ENCODE data around the gene HLA-F.

HLA-F gene

GRCh38 chr6:29723262-29723665 lies at the start of gene HLA-F:
Gene HLA-F, plus strand, starts transcription at chr6:29723434. Its CDS starts 30 bp downstream, at chr6:29723464.
- peak; percentile 92 for DNase-seq (ENCODE audit: low spot score)

DNA sequence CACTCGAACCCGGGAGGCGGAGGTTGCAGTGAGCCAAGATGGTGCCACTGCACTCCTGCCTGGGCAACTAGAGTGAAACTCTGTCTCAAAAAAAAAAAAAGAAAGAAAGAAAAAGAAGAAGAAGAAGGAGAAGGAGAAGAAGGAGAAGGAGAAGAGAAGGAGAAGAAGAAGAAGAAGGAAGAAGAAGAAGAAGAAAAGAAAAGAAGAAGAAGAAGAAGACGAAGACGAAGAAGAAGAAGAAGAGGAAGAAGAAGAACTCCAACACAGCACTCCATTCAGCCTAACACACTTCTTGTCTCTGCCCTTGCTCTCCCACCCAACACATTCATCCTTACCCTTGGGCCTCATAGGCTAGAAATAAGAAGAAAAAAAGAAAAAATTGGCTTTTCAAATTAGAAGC lies 49.2 kb upstream of the HLA-F start:
- DNase-seq (ENCODE audit: low spot score), result no peak

DNA sequence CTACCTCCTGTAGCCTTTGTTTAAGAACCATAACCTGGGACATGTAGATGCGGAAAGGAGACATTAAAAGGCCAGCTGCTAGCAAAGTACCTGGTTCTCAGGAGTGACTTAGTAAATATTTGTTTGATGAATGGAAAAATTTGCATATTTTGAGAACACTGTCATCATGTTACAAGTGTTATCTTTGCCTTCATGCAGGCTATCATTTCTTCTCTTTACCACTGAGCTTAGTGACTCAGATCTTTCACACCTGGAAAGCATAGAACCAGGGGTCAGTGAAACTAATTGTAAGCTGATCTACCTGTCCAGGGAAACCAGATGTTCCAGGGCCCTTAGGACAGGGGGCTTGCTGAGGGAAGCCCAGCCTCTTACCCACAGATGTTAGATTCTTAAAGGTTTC lies 47.7 kb upstream of the HLA-F start:
- DNase-seq (ENCODE audit: low spot score), result no peak

GRCh38 chr6:29676981-29677601 lies 46.1 kb upstream of the HLA-F start:
- no peak for DNase-seq (ENCODE audit: low spot score)

DNA sequence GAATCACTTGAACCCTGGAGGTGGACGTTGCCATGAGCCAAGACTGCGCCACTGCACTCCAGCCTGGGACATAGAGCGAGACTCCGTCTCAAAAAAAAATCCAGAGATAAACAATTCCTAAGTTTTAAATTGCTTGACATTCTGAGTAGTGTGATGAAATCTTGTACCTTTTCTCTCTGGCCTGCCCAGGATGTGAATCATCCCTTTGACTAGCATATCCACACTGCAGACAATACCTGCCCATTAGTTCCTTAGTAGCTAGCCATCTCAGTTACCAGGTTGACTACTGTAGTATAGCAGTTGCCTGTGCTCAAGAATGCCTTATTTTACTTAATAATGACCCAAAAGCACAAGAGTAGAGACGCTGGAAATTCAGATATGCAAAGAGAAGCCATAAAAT lies 45.1 kb upstream of the HLA-F start:
- DNase-seq (ENCODE audit: low spot score), result no peak

DNA sequence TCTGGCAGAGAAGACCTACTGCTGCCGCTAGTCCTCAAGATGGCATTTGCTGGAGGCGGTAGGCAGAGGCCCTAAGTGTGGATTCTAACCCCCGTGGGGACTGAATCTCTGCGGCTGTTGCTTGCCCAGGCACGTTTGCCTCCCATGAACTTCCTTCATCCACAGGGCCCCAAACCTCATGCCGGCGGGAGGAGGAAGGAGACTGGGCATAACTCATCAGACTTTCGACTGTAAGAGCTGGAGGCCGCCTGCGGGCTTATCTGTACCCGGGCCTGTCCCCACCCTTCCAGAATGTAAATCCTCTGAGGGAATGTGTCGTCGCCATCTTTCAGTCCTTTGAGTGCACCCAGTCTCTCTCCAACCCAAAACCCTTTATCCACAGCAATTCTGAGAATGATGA lies 43.3 kb upstream of the HLA-F start:
- DNase-seq (ENCODE audit: low spot score), result no peak

GRCh38 chr6:29680416-29680815 lies 42.8 kb upstream of the HLA-F start:
- no peak for DNase-seq (ENCODE audit: low spot score)

- DNase-seq (ENCODE audit: low spot score), result no peak
Observed at GRCh38 chr6:29680904-29681303, 42.3 kb upstream of the HLA-F start, which contains the start of gene ZFP57. Gene ZFP57, minus strand, starts transcription at chr6:29681152. Its CDS starts 4,149 bp downstream, at chr6:29677003.

GRCh38 chr6:29681811-29682210 lies 41.4 kb upstream of the HLA-F start:
- DNase-seq (ENCODE audit: low spot score), result no peak

GRCh38 chr6:29685718-29686326 lies 37.4 kb upstream of the HLA-F start:
- DNase-seq (ENCODE audit: low spot score), result no peak

- DNase-seq (ENCODE audit: low spot score), result no peak
Observed at GRCh38 chr6:29694637-29695036, 28.6 kb upstream of the HLA-F start.

DNA sequence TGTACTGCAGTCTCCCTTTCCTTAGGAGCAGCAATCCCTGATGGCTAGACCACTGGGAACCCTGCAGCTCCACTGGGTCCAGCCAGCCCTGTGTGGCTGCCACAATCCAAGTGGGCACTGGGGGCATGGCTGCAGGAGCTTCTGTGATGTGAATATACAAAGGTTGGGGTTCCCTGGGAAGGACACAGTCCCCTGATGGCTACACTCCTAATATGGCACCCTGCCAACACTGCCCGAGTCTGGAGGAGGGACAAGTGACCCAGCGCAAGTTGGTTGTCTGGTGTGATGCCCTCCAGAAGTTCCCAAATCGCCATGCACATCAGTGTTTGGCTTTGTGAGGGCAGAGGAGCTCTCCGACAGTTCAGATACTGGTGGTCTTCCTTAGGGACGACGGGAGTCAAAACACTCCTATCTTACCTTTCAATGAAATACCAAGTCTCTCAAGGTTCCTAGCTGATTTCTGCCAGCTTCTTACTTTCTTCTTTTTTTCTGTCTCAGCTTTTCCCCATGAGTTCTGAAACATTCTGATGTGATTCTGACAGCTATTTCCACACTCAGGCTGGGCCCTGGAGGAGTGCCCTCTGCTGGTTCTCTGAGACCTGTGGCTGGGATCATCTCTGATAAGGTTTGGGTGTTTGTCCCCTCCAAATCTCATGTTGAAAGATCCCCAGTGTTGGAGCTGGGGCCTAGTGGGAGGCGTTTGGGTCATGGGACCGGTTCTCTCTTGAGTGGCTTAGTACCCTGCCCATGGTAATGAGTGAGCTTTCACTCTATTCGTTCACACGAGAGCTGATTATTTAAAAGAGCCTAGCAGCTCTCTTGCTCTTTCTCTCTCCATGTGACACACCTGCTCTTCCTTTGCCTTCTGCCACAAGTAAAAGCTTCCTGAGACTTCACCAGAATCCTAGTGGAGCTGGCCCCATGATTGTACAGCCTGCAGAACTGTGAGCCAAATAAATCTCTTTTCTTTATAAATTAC lies 26.8 kb upstream of the HLA-F start:
- DNase-seq (ENCODE audit: low spot score), result no peak

- peak; percentile 71 for DNase-seq (ENCODE audit: low spot score)
Observed at GRCh38 chr6:29702519-29703103, 20.6 kb upstream of the HLA-F start.

GRCh38 chr6:29705389-29706231 lies 17.6 kb upstream of the HLA-F start:
- DNase-seq (ENCODE audit: low spot score), result peak; percentile 32

- peak; percentile 59 for DNase-seq (ENCODE audit: low spot score)
Observed at GRCh38 chr6:29708432-29709179, 14.6 kb upstream of the HLA-F start.

GRCh38 chr6:29709188-29709587 lies 14.0 kb upstream of the HLA-F start:
- DNase-seq (ENCODE audit: low spot score), result no peak

DNA sequence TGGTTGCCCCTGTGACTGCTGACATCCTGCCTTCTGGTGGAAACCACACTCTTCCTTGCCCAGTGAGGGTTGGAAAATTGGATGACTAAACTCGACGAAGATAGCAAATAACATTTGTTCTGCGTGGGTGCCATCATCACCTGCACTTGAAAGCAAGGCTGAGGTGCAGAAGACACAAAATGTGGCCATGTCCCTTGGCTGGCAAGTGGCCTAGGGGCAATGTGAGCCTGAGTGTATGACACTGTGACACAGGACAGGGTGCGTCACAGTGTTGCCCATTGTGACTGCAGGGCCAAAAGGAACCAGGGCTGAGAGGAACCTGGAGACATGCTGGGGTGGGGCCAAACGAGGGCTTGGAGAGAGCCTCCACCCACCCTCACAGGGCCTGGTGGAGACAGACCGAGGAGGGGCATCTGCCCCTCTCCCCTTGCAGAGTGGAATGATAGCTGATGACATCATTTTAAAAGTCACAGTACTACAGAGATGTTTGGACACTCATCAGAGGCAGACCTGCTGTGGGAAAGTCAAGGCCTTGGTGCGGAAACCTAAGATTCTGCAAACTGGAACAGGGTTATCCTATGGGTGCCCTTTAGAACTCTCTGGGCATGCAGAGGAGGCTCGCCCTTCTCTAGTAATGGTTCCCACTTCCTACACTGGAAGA lies 12.8 kb upstream of the HLA-F start:
- DNase-seq (ENCODE audit: low spot score), result no peak

DNA sequence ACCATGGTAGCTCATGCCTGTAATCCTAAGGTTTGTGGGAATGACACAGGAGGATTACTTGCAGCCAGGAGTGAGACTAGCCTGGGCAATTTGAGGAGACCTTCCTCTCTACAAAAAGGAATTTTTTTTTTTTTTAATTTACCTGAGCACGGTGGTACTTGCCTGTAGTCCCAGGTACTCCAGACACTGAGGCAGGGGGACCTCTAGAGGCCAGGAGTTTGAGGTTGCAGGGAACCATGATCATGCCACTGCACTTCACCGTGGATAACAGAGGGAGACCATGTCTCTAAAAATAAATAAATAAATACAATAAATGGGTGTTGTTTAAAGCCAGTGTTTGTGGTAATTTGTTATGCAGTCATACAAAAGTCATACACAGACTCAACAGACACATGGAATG lies 2.4 kb upstream of the HLA-F start:
- peak; percentile 33 for DNase-seq (ENCODE audit: low spot score)

DNA sequence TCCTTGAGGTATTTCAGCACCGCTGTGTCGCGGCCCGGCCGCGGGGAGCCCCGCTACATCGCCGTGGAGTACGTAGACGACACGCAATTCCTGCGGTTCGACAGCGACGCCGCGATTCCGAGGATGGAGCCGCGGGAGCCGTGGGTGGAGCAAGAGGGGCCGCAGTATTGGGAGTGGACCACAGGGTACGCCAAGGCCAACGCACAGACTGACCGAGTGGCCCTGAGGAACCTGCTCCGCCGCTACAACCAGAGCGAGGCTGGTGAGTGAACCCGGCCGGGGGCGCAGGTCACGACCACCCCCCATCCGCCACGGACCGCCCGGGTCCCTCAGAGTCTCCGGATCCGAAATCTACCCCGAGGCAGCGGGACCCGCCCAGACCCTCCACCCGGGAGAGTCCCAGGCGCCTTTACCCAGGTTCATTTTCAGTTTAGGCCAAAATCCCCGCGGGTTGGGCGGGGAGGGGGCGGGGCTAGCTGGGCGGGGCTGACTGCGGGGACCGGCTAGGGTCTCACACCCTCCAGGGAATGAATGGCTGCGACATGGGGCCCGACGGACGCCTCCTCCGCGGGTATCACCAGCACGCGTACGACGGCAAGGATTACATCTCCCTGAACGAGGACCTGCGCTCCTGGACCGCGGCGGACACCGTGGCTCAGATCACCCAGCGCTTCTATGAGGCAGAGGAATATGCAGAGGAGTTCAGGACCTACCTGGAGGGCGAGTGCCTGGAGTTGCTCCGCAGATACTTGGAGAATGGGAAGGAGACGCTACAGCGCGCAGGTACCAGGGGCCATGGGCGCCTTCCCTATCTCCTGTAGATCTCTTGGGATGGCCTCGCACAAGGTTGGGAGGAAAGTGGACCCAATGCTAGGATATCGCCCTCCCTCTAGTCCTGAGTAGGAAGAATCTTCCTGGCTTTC lies 693 bp downstream of the HLA-F start:
- DNase-seq (ENCODE audit: low spot score), result peak; percentile 85

All from CD4-positive, alpha-beta T cell treated with Interleukin-15 for 4 hours (primary cell).